Astrocyte (in vitro differentiated cells and primary cell): ENCODE measurements around the gene CYB5R4. TPM values are rescaled to one million over a fixed set of nuclear protein-coding genes. Genes with fewer than 3 reads are reported as not detected.
A peak's percentile ranks its signal among the peaks of the same experiment; 100 is the strongest.
"Not testable (repeated sequence)": the region's sequence is repeated elsewhere in the genome, so short reads cannot be mapped to it uniquely, and the experiment has no call there.

Experiments used
- DNase-seq: peaks from one replicate; pipeline ENCODE4 v3.0.0-alpha.2; 2010; ENCODE audit warnings: low read depth
- FAIRE-seq: peaks from 2 replicates; lab custom pipeline; 2011; peaks lifted over from hg19 to GRCh38; lab: Jason Lieb, UNC
- H2AFZ ChIP-seq: 2 replicates; pipeline ENCODE4 v1.6.0; 2012; ENCODE audit warnings: low read depth, low read length, inconsistent platforms
- H3K27ac ChIP-seq: 2 replicates; pipeline ENCODE4 v1.5.1; 2011; ENCODE audit warnings: low read depth, low read length, inconsistent platforms
- H3K27me3 ChIP-seq: 2 replicates; pipeline ENCODE4 v1.6.0; 2011; ENCODE audit warnings: low read length, inconsistent platforms; ENCODE audit not compliant: insufficient read depth
- H3K36me3 ChIP-seq: 2 replicates; pipeline ENCODE4 v1.5.1; 2011; ENCODE audit warnings: low read length, inconsistent platforms; ENCODE audit not compliant: insufficient read depth
- H3K4me1 ChIP-seq: 2 replicates; pipeline ENCODE4 v1.5.1; 2011; ENCODE audit warnings: low read length, inconsistent platforms; ENCODE audit not compliant: insufficient read depth
- H3K4me2 ChIP-seq: 2 replicates; pipeline ENCODE4 v1.6.0; 2012; ENCODE audit warnings: low read length, inconsistent platforms
- H3K4me3 ChIP-seq: 2 replicates; pipeline ENCODE4 v1.5.1; 2011; ENCODE audit warnings: low read depth, mild to moderate bottlenecking, low read length, inconsistent platforms; ENCODE audit not compliant: insufficient read depth
- H3K79me2 ChIP-seq: 2 replicates; pipeline ENCODE4 v1.6.0; 2012; ENCODE audit warnings: mild to moderate bottlenecking, low read length, inconsistent platforms; ENCODE audit not compliant: insufficient read depth
- H3K9ac ChIP-seq: 2 replicates; pipeline ENCODE4 v1.6.0; 2012; ENCODE audit warnings: mild to moderate bottlenecking, low read length, inconsistent platforms
- H3K9me3 ChIP-seq: 2 replicates; pipeline ENCODE4 v1.5.1; 2012; ENCODE audit warnings: low read depth, mild to moderate bottlenecking, low read length, inconsistent platforms; ENCODE audit not compliant: insufficient read depth
- H4K20me1 ChIP-seq: 2 replicates; pipeline ENCODE4 v1.6.0; 2012; ENCODE audit warnings: low read length, inconsistent platforms; ENCODE audit not compliant: insufficient read depth
- H3K27ac Mint-ChIP-seq: one replicate; pipeline ENCODE4 v1.8.0; 2021; ENCODE audit warnings: mild to moderate bottlenecking, mixed read lengths; ENCODE audit not compliant: unreplicated experiment
- H3K27me3 Mint-ChIP-seq: one replicate; pipeline ENCODE4 v1.8.0; 2021; ENCODE audit warnings: low read depth, mixed read lengths; ENCODE audit not compliant: unreplicated experiment
- H3K36me3 Mint-ChIP-seq: one replicate; pipeline ENCODE4 v1.8.0; 2021; ENCODE audit warnings: low read depth, mixed read lengths; ENCODE audit not compliant: unreplicated experiment
- H3K4me1 Mint-ChIP-seq: one replicate; pipeline ENCODE4 v1.8.0; 2021; ENCODE audit warnings: low read depth, mixed read lengths; ENCODE audit not compliant: unreplicated experiment
- H3K4me3 Mint-ChIP-seq: one replicate; pipeline ENCODE4 v1.8.0; 2021; ENCODE audit warnings: mild to moderate bottlenecking, moderate library complexity, mixed read lengths; ENCODE audit not compliant: unreplicated experiment
- H3K9me3 Mint-ChIP-seq: one replicate; pipeline ENCODE4 v1.8.0; 2021; ENCODE audit warnings: mild to moderate bottlenecking, mixed read lengths; ENCODE audit not compliant: unreplicated experiment
- EZH2 ChIP-seq: IDR thresholded peaks from 2 replicates; pipeline ENCODE4 v1.6.1; 2012; ENCODE audit warnings: mild to moderate bottlenecking, low read length, inconsistent platforms; ENCODE audit not compliant: insufficient read depth
- total RNA-seq: library from RNA; stranded (reverse); gene quantifications from 2 replicates; pipeline ENCODE4 v1.2.1, GENCODE V29; 2021
- TF ChIP-seq, protein P1 (sequence below): IDR thresholded peaks from 2 replicates; pipeline ENCODE4 v1.5.1; 2011; ENCODE audit warnings: low read depth, mild to moderate bottlenecking, inconsistent platforms, low read length, moderate library complexity; ENCODE audit not compliant: insufficient read depth

CYB5R4 gene
- total RNA-seq, 1 donor from 2014 or later = 14.0 TPM

DNA sequence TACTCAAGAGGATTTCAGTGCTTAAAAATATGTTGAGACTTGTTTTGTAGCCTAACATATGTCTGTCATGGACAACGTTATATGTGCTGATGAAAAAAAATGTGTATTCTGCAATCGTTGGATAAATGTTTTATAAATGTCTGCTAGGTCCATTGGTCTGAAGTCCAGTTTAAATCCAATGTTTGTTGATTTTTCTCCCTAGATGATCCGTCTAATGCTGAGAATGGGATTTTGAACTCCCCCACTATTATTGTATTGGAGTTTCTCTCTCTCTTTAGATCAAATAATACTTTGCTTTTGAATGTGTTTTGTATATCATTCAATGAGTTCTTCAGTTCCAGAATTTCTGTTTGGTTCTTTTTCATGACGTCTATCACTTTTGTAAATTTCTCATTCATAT lies 44.9 kb downstream of the CYB5R4 start:
- FAIRE-seq (peak; percentile 90), DNase-seq (no peak)
- H3K27me3 Mint-ChIP-seq = no peaks in the 10 kb centered on the region
- no peak overlapping the region for H3K4me3 ChIP-seq
- H3K27me3 ChIP-seq = no peaks in the 10 kb centered on the region
- H3K9ac ChIP-seq = no peak overlapping the region
- H3K36me3 Mint-ChIP-seq = peaks cover 2% of the 10 kb centered on the region
- no peak overlapping the region for H3K27ac ChIP-seq
- no peak overlapping the region for H2AFZ ChIP-seq
- H3K4me2 ChIP-seq = no peak overlapping the region
- H4K20me1 ChIP-seq = peaks cover 13% of the 10 kb centered on the region
- no peaks in the 10 kb centered on the region for H3K9me3 ChIP-seq
- no peak overlapping the region for H3K4me3 Mint-ChIP-seq
- TF ChIP-seq, protein P1, sequence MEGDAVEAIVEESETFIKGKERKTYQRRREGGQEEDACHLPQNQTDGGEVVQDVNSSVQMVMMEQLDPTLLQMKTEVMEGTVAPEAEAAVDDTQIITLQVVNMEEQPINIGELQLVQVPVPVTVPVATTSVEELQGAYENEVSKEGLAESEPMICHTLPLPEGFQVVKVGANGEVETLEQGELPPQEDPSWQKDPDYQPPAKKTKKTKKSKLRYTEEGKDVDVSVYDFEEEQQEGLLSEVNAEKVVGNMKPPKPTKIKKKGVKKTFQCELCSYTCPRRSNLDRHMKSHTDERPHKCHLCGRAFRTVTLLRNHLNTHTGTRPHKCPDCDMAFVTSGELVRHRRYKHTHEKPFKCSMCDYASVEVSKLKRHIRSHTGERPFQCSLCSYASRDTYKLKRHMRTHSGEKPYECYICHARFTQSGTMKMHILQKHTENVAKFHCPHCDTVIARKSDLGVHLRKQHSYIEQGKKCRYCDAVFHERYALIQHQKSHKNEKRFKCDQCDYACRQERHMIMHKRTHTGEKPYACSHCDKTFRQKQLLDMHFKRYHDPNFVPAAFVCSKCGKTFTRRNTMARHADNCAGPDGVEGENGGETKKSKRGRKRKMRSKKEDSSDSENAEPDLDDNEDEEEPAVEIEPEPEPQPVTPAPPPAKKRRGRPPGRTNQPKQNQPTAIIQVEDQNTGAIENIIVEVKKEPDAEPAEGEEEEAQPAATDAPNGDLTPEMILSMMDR = no peak
- no peak for TF ChIP-seq EZH2
- H3K4me1 ChIP-seq = no peaks in the 10 kb centered on the region
- no peaks in the 10 kb centered on the region for H3K36me3 ChIP-seq
- H3K27ac Mint-ChIP-seq = no peak overlapping the region
- H3K79me2 ChIP-seq = peaks cover 21% of the 10 kb centered on the region
- peaks cover 2% of the 10 kb centered on the region for H3K9me3 Mint-ChIP-seq
- H3K4me1 Mint-ChIP-seq = peaks cover 2% of the 10 kb centered on the region

DNA sequence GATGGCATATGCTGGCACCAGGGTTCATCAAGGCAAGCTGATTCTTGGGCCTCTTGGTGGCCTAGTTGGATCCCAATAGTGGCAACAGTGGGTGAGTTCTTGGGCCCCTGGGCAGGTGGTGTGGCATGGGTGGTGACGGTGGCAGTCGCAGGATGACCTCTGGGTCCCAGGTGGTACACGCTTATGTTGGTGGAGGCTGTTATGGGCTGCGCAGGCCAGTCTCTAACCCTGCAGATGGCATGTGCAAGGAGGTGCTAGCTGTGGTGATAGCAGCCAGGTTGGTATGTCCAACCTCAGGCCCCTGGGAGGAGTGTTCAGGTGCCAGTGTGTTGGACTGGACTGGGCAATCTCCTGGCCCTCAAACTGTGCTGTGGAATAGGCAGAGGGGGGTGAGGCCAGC lies 46.2 kb downstream of the CYB5R4 start:
- Histone ChIP-seq H3K36me3 (no peaks in the 10 kb centered on the region), H3K4me1 (no peaks in the 10 kb centered on the region), H3K4me3 (no peak overlapping the region), H3K9ac (no peak overlapping the region), H3K9me3 (no peaks in the 10 kb centered on the region), H2AFZ (no peak overlapping the region), H3K4me2 (no peak overlapping the region), H4K20me1 (peaks cover 13% of the 10 kb centered on the region), H3K27ac (no peak overlapping the region), H3K79me2 (peaks cover 21% of the 10 kb centered on the region), H3K27me3 (no peaks in the 10 kb centered on the region)
- peaks cover 2% of the 10 kb centered on the region for H3K4me1 Mint-ChIP-seq
- FAIRE-seq = no peak
- TF ChIP-seq, protein P1 = no peak
- no peak for TF ChIP-seq EZH2
- no peaks in the 10 kb centered on the region for H3K27me3 Mint-ChIP-seq
- H3K4me3 Mint-ChIP-seq = no peak overlapping the region
- H3K36me3 Mint-ChIP-seq = no peaks in the 10 kb centered on the region
- H3K9me3 Mint-ChIP-seq = no peaks in the 10 kb centered on the region
- no peak for DNase-seq
- H3K27ac Mint-ChIP-seq = no peak overlapping the region

DNA sequence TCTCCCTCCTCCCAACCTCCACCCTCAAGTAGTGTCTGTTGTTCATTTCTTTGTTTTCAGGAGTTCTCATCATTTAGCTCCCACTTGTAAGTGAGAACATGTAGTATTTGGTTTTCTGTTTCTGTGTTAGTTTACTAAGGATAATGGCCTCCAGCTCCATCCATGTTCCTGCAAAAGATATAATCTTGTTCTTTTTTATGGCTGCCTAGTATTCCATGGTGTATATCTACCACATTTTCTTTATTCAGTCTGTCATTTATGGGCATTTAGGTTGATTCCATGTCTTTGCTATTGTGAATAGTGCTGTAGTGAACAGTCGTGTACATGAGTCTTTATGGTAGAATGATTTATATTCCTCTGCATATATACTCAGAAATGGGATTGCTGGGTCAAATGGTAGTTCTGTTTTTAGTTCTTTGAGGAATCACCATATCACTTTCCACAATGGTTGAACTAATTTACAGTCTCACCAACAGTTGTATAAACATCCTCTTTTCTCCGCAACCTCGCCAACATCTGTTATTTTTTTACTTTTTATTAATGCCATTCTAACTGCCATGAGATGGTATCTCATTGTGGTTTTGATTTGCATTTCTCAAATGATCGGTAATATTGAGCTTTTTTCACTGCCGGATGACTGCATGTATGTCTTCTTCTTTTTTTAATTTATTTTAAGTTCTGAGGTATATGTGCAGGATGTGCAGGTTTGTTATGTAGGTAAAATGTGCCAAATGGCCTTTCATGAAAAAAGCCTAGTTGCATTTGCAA lies 48.3 kb downstream of the CYB5R4 start:
- H2AFZ ChIP-seq, H3K9me3 ChIP-seq, H3K9ac ChIP-seq, H3K4me2 ChIP-seq, FAIRE-seq, H3K4me1 Mint-ChIP-seq, H3K36me3 Mint-ChIP-seq, H3K4me3 ChIP-seq, H3K9me3 Mint-ChIP-seq, H3K27me3 ChIP-seq, H3K4me1 ChIP-seq, H3K36me3 ChIP-seq, H3K27ac ChIP-seq, H3K27me3 Mint-ChIP-seq, H3K27ac Mint-ChIP-seq, H3K4me3 Mint-ChIP-seq: not testable (repeated sequence)
- DNase-seq = peak; percentile 9
- Histone ChIP-seq H3K79me2 (peaks cover 17% of the 10 kb centered on the region), H4K20me1 (peaks cover 13% of the 10 kb centered on the region)
